Measurements from ENCODE around the gene MFAP1. TPM values are rescaled to one million over a fixed set of nuclear protein-coding genes. Genes with fewer than 3 reads are reported as not detected.
"Not testable (repeated sequence)": the region's sequence is repeated elsewhere in the genome, so short reads cannot be mapped to it uniquely, and the experiment has no call there.

The MFAP1 gene
- 10 to 100 TPM; 16.9 to 17.8 TPM for total RNA-seq
- long read RNA-seq, transcript MFAP1-201 (9 exons, 2,155 nt), result major isoform, 23 of 23 reads
- long read RNA-seq, partial matches to known transcripts, result 0 of 23 reads
- long read RNA-seq, other reads (novel, unspliced or antisense), result 0 of 23 reads

DNA sequence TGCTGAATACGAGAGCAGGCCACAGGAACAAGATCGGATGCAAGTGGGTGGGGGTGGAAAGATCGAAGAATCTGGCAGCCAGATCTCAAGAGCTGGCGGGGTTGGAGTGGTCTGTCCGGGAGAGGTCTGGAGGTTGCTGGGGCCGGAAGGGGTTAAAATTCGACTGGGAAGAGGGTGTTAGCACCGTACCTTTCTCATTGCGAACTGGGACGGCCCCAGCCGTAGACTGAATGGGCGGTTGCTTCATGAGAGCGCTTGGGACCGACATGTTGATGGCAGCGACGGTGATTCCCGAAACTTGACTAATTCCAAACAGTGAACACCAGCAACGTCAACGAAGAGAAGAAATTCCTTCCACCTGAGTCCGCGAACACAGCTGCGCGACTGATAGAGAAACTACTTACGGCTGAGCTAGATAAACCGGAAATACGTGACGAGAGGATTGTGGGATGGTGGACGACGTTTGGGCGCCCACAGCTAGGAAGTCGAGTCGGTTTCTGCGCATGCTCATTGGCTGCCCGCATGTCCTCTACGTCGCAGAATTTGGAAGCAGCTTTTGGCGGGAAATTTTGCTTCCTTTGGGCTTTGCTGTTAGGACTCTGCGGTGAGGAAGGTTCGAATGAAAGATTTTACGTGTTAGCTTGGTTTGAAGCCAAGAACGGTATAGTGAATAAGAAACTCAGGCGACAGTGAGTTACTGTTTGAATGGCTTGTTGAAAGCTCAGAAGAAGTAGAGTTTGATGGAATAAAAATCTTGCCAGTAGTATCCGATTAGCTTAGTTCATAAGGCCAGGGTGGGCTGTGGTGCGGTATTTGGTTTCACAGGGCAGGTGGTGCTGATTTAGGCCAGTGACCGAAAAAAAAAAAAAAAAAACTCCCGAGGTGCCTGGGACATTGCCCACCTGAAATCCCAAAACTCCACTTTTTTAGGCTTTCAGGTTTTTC is at the start of gene MFAP1:
MFAP1 (minus strand) TSS at position 389 of the 945 bp plus-strand sequence; CDS start at position 268, 121 bp downstream.
- intact Hi-C loops (cut with DNase I), result no loop called here
- DNase-seq (peak; percentile 96), ATAC-seq (peak; percentile 95 to 96)

GRCh38 chr15:43873651-43874050 is 49.2 kb upstream of the MFAP1 start:
- intact Hi-C loops (cut with DNase I), result loop anchor here in 1 of 2 donors (10.0 kb wide), 2 partner anchors 191 to 341 kb away; no protein-coding TSS in a partner anchor
- no peak for ATAC-seq
- no peak for DNase-seq

DNA sequence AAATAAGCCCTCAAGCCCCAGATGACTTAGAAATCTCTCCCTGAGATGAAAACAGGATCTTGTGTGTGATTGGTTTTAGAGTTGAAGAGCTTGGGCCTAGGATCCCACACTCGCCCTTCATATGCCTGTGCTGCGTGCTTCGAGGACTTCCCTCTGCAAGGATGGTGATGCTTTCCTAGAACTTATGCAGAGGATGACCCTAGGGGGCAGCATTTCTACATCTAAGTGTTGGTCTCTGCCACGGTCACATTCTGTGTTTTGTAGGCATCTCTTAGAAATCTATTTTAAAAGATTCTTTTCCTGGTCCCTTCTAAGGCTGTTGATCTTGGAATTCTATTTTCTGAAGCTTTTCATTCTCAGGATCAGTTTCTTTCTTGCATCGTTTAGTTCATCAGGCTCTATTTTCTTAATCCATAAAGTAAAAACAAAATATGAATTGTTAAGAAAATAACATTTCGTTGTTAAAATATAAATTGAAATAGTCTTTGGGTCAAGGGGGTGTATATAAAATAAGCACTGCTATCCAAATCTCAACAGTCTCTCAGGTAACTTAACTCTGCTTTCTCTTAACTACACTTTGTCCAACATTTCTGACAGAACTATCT is 48.0 kb upstream of the MFAP1 start:
- intact Hi-C loops (cut with DNase I), result loop anchor here in 1 of 2 donors (10.0 kb wide), 2 partner anchors 192 to 342 kb away; no protein-coding TSS in a partner anchor

GRCh38 chr15:43871835-43872234 is 47.3 kb upstream of the MFAP1 start:
- no peak for DNase-seq
- no peak for ATAC-seq
- intact Hi-C loops (cut with DNase I), result loop anchor here in 1 of 2 donors (10.0 kb wide), 2 partner anchors 193 to 343 kb away; no protein-coding TSS in a partner anchor

More for the DNA sequence above, 48.0 kb upstream of the MFAP1 start:
- ATAC-seq, result peak; percentile 82
- DNase-seq, result peak; percentile 46

DNA sequence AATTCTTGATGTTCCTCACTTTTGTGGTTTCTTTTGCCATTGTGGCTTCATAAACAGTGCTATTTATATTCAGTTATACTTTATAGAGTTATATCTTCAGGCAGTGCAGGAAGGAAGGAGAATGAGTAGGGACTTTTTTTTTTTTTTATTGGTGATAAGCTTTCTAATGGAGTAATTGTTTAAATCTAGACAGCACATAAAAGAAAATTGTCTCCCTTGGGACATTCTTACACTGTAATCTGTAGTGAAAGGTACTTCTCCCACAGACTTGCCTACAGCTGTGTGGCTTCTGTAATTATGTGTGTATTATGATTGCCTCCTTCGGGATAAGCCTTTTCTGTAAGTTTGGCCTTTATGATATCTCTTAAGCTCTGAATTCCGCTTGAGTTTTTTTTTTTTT is 43.9 kb upstream of the MFAP1 start:
- ATAC-seq (no peak), DNase-seq (no peak)
- intact Hi-C loops (cut with DNase I), result no loop called here

DNA sequence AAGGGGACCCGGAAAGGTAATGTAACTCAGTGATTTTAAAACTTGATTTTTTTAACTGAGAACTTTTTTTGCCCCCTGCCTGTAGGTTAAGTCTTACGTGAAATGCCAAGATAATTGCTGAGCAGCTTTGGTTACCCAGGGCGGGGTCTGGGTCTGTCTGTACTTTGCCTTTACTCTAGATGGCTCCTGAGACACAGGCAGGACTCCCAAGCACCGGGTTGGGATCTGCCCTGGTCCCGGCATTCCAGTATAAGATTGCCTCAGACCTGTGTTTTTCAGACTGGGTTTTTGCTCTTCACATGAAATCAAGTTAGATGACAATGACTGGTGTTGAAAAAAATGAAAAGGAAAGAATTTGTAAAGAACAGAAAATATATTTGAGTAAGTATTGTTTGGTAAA is 42.6 kb upstream of the MFAP1 start:
- DNase-seq, result no peak
- intact Hi-C loops (cut with DNase I), result no loop called here

DNA sequence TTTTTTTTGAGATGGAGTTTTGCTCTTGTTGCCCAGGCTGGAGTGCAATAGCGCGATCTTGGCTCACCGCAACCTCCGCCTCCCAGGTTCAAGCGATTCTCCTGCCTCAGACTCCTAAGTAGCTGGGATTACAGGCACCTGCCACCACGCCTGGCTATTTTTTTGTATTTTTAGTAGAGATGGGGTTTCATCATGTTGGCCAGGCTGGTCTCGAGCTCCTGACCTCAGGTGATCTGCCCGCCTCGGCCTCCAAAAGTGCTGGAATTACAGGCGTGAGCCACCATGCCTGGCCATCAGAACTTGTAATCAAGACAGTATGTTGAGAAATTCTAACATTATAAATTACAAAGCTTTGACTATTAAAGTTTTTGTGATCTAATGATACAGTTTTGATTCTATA is 42.1 kb upstream of the MFAP1 start:
- ATAC-seq; DNase-seq; intact Hi-C loops (cut with DNase I): not testable (repeated sequence)

More for the DNA sequence above, 42.6 kb upstream of the MFAP1 start:
- no peak for ATAC-seq

GRCh38 chr15:43859546-43859945 is 35.1 kb upstream of the MFAP1 start:
- no peak for DNase-seq
- no peak for ATAC-seq
- intact Hi-C loops (cut with DNase I), result no loop called here

DNA sequence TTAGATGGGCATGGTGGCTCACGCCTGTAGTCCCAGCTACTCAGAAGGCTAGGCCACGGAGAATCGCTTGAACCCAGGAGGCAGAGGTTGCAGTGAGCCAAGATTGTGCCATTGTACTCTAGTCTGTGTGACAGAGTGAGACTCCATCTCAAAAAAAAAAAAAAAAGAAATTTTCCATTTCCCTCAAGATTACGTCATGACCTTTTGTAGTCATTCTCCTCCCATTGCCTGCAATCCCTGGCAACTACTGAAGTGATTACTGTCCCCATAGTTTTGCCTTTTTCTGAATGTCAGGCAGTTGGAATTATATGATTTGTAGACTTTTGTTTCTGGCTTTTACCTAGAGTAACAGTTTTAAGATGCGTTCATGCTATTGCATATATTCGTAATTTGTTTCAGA is 30.3 kb upstream of the MFAP1 start:
- intact Hi-C loops (cut with DNase I), result no loop called here
- ATAC-seq (no peak), DNase-seq (no peak)

GRCh38 chr15:43852607-43853006 is 28.1 kb upstream of the MFAP1 start:
- DNase-seq (no peak), ATAC-seq (no peak)
- intact Hi-C loops (cut with DNase I), result no loop called here

DNA sequence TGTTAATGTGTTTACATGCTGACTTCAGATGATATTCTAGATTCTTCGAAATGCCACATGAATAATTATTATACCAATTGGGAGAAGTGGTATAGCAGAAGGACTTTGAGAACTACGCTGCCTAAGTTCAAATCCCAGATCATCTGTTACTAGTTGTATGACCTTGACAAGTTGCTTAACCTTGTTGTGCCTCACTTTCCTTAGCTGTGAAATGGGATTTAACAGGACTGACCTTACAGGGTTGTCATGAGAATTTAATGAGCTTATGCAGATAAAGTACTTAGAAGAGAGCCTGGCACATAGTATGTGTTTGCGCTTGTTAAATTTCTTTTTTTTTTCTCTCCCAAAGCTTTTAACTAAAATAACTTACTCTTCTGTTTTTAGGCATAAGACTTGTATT is 26.8 kb upstream of the MFAP1 start:
- DNase-seq (no peak), ATAC-seq (no peak)
- intact Hi-C loops (cut with DNase I), result no loop called here

DNA sequence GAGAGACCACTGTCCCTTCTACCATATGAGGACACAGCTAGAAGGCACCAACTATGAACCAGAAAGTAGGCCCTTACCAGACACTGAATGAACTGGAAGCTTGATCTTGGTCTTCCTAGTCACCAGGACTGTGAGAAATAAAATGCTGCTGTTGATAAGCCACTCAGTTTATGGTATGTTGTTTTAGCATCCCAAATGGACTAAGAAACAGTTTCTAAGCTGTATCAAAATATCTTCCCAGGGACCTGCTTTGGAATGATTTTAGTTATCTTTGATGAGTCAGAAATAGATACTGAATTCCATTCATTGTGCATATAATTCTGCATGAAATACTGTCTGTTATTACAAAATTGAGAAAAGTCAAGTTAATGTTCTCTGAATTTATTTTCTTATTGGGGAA is 20.9 kb upstream of the MFAP1 start:
- ATAC-seq, result no peak
- intact Hi-C loops (cut with DNase I), result no loop called here

DNA sequence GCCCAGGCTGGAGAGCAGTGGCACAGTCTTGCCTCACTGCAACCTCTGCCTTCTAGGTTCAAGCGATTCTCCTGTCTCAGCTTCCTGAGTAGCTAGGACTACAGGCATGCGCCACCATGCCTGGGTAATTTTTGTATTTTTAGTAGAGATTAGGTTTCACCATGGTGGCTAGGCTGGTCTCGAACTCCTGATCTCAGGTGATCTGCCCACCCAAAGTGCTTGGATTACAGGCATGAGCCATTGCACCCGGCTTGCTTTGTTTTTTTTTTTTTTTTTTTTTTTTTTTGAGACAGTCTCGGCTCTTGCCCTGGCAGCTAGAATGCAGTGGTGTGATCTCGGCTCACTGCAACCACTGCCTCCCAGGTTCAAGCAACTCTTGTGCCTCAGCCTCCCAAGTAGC is 8.0 kb upstream of the MFAP1 start:
- intact Hi-C loops (cut with DNase I); DNase-seq; ATAC-seq: not testable (repeated sequence)

More for the DNA sequence above, 20.9 kb upstream of the MFAP1 start:
- no peak for DNase-seq

DNA sequence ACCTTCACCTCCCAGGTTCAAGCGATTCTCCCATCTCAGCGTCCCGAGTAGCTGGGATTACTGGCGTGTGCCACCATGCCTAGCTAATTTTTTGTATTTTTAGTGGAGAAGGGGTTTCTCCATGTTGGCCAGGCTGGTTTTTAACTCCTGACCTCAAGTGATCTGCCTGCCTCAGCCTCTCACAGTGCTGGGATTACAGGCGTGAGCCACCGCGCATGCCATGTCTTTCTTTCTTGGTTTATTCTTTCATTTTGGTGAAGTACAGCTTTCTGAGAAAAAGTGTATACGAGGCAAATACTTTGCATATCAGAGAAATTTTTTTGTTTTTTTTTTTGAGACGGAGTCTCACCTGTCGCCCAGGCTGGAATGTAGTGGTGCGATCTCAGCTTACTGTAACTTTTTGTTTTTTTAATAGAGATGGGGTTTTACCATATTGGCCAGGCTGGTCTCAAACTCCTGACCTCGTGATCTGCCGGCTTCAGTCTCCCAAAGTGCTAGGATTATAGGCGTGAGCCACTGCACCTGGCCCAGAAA is 7.1 kb upstream of the MFAP1 start:
- intact Hi-C loops (cut with DNase I); ATAC-seq; DNase-seq: not testable (repeated sequence)

DNA sequence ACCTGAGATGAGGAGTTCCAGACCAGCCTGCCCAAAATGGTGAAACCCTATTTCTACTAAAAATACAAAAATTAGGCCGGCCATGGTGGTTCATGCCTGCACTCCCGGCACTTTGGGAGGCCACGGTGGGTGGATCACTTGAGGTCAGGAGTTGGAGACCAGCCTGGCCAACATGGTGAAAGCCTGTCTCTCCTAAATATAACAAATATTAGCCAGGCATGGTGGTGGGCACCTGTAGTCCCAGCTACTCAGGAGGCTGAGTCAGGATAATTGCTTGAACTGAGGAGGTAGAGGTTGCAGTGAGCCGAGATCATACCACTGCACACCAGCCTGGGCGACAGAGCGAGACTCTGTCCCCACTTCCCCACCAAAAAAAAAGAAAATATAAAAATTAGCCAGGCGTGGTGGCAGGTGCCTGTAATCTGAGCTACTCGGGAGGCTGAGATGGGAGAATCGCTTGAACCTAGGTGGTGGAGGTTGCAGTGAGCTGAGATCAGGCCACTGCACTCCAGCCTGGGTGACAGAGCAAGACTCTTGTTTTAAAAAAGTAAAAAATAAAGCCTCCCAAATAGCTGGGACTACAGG is 6.3 kb upstream of the MFAP1 start:
- DNase-seq; intact Hi-C loops (cut with DNase I); ATAC-seq: not testable (repeated sequence)

GRCh38 chr15:43829951-43830540 is 5.6 kb upstream of the MFAP1 start:
- DNase-seq; ATAC-seq; intact Hi-C loops (cut with DNase I): not testable (repeated sequence)

- no peak for DNase-seq
- ATAC-seq, result no peak
- intact Hi-C loops (cut with DNase I), result no loop called here
Observed at GRCh38 chr15:43828061-43828657, 3.7 kb upstream of the MFAP1 start.
